Esophagus muscularis mucosa (tissue), 4 donors: ENCODE measurements around the gene XRN2. TPM values are rescaled to one million over a fixed set of nuclear protein-coding genes. Genes with fewer than 3 reads are reported as not detected.

Source experiments
- DNase-seq: peaks from one replicate; pipeline ENCODE4 v3.0.0-alpha.2; 2017; ENCODE audit errors: extremely low spot score
- H3K27ac ChIP-seq, 4 donors: fragments of 200-600 bp; sonication (generic); replicated peaks in 1 of 4; 1 replicate in 3 of 4; 2 replicates in 1 of 4; pipeline ENCODE4 v1.5.1; 2016 to 2019; ENCODE audit warnings: mild to moderate bottlenecking in 1 of 4
- H3K27me3 ChIP-seq, 4 donors: fragments of 200-600 bp; sonication (generic); one replicate each; pipeline versions ENCODE4 v1.5.1 to v1.6.0; 2016 to 2019
- H3K36me3 ChIP-seq, 4 donors: fragments of 200-600 bp; sonication (generic); one replicate each; pipeline ENCODE4 v1.5.1; 2016 to 2019
- H3K4me1 ChIP-seq, 4 donors: fragments of 200-600 bp; sonication (generic); one replicate each; pipeline ENCODE4 v1.5.1; 2016 to 2019
- H3K4me3 ChIP-seq, 4 donors: fragments of 200-600 bp; sonication (generic); 1 replicate in 2 of 4; 2 replicates in 2 of 4; pipeline ENCODE4 v1.5.1; 2016 to 2019; ENCODE audit warnings: mild to moderate bottlenecking in 4 of 4, moderate library complexity in 1 of 4
- H3K9me3 ChIP-seq, 4 donors: fragments of 200-600 bp; sonication (generic); 1 replicate in 3 of 4; 2 replicates in 1 of 4; pipeline ENCODE4 v1.5.1; 2016 to 2019
- EP300 ChIP-seq: sonication (generic); formaldehyde crosslinking; IDR thresholded peaks from one replicate; pipeline ENCODE4 v1.6.1; 2017; ENCODE audit warnings: antibody characterized with exemption
- POLR2A ChIP-seq: fragments of 450-650 bp; IDR thresholded peaks from one replicate; pipeline ENCODE4 v1.6.1; 2017; ENCODE audit warnings: antibody characterized with exemption, moderate library complexity, mild to moderate bottlenecking, low read depth
- POLR2AphosphoS5 ChIP-seq, 2 donors: sonication (generic); formaldehyde crosslinking; IDR thresholded peaks; one replicate each; pipeline ENCODE4 v1.6.1; 2017; ENCODE audit warnings: antibody characterized with exemption in 2 of 2
- WGBS: methylation state at CpG from one replicate; pipeline ENCODE4 v1.1.5; 2018; 5-methylcytosine and 5-hydroxymethylcytosine counted together
- intact Hi-C: fragments of 100-400 bp; cut with DNase I; formaldehyde crosslinking; loops from one replicate; pipeline ENCODE4 v1.15.1; 2023
- total RNA-seq, 4 donors: library from RNA; depleted of rRNA; stranded (reverse); fragments of >200 nt; gene quantifications; one replicate each; pipeline versions ENCODE4 v1.1.0 to v1.2.1, GENCODE V29; 2016
- TF ChIP-seq, protein P1 (sequence below), 3 experiments: fragments of 200-600 bp in 2 of 3; fragments of 450-650 bp in 1 of 3; sonication (generic) in 2 of 3; IDR thresholded peaks; one replicate each; pipeline ENCODE4 v1.5.1; 2017 to 2019; ENCODE audit warnings: antibody characterized with exemption in 3 of 3, mild to moderate bottlenecking in 2 of 3, moderate library complexity in 1 of 3

Gene XRN2
- total RNA-seq, 4 donors from 2014 or later = 49.0 to 76.9 (median 56.7) TPM

- intact Hi-C loops = no loop called here
- H3K4me1 ChIP-seq = no peaks in the 10 kb centered on the region
- 50% methylated on average over 7 of the region's 7 CpGs for WGBS
- H3K9me3 ChIP-seq = no peaks in the 10 kb centered on the region
- no peak for DNase-seq
- no peak overlapping the region for H3K4me3 ChIP-seq
- peaks cover 0 to 8% (median 0%) of the 10 kb centered on the region in 4 donors for H3K27me3 ChIP-seq
- H3K27ac ChIP-seq = no peak overlapping the region
- H3K36me3 ChIP-seq = no peaks in the 10 kb centered on the region
- TF ChIP-seq POLR2AphosphoS5 (IDR thresholded peaks at IDR 0.05) (no peak), EP300 (no peak)
Measured at GRCh38 chr20:21279706-21280521, 23.2 kb upstream of the XRN2 start.

DNA sequence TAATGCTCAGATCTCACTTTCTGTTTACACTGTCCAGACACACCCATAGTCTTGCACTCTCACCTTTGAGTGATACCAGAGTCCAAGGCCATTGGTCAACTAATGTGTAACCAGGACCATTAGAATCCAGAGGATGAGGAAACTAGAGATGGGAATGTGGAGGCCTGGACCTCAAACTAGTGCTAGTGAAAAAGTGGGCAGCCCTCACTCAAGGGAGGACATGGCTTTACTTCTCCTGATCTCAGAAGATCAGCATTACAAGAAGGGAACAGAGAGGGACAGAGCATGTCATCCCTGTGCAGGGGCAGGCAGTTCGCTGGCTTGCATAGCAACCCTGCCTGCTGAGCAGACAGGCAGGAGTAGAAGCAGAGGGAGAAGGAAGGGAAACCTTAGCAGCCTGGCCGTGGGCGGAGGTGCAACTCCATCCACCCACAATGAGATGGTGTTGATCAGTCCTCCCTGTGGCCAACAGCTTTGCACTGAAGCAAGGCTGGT is 22.6 kb upstream of the XRN2 start:
- Histone ChIP-seq H3K27me3 (peaks cover 0 to 8% (median 0%) of the 10 kb centered on the region in 4 donors), H3K9me3 (peaks cover 0 to 4% (median 1%) of the 10 kb centered on the region in 4 donors), H3K36me3 (no peaks in the 10 kb centered on the region), H3K4me3 (no peak overlapping the region), H3K27ac (no peak overlapping the region), H3K4me1 (no peaks in the 10 kb centered on the region)
- DNase-seq = no peak
- TF ChIP-seq, protein P1, sequence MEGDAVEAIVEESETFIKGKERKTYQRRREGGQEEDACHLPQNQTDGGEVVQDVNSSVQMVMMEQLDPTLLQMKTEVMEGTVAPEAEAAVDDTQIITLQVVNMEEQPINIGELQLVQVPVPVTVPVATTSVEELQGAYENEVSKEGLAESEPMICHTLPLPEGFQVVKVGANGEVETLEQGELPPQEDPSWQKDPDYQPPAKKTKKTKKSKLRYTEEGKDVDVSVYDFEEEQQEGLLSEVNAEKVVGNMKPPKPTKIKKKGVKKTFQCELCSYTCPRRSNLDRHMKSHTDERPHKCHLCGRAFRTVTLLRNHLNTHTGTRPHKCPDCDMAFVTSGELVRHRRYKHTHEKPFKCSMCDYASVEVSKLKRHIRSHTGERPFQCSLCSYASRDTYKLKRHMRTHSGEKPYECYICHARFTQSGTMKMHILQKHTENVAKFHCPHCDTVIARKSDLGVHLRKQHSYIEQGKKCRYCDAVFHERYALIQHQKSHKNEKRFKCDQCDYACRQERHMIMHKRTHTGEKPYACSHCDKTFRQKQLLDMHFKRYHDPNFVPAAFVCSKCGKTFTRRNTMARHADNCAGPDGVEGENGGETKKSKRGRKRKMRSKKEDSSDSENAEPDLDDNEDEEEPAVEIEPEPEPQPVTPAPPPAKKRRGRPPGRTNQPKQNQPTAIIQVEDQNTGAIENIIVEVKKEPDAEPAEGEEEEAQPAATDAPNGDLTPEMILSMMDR (IDR thresholded peaks at IDR 0.05) = no peak
- TF ChIP-seq EP300 (no peak), POLR2A (no peak)
- 64% methylated on average over 3 of the region's 3 CpGs for WGBS
- intact Hi-C loops = no loop called here

DNA sequence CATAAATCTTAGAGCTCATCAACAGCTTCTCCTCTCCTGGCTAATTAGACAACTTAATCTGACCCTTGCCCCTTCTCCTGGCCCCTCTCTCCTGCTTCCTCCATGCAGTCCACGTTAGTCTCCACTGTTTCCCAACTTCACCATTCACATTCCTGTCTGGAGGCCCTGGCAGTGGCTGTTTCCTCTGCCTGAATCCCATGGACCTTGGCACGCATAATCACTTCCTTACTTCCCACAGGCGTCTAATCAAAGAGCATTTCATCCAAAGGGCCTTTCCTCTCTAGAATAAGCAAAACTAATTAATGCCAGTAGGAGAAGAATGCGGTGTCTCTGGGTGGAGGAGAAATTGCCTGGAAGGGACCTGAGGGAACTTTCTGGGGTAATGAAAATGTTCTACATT is 16.4 kb upstream of the XRN2 start:
- Histone ChIP-seq H3K4me1 (no peaks in the 10 kb centered on the region), H3K27ac (no peak overlapping the region), H3K36me3 (no peaks in the 10 kb centered on the region), H3K9me3 (peaks cover 0 to 11% (median 4%) of the 10 kb centered on the region in 4 donors), H3K4me3 (no peak overlapping the region), H3K27me3 (peaks cover 0 to 24% (median 0%) of the 10 kb centered on the region in 4 donors)
- DNase-seq = peak; percentile 70
- intact Hi-C loops = no loop called here
- 65% methylated on average over 4 of the region's 4 CpGs for WGBS
- no peak for TF ChIP-seq POLR2A
- TF ChIP-seq, protein P1 (IDR thresholded peaks at IDR 0.05) = no peak
- TF ChIP-seq POLR2AphosphoS5 (IDR thresholded peaks at IDR 0.05) = no peak
- no peak for TF ChIP-seq EP300

DNA sequence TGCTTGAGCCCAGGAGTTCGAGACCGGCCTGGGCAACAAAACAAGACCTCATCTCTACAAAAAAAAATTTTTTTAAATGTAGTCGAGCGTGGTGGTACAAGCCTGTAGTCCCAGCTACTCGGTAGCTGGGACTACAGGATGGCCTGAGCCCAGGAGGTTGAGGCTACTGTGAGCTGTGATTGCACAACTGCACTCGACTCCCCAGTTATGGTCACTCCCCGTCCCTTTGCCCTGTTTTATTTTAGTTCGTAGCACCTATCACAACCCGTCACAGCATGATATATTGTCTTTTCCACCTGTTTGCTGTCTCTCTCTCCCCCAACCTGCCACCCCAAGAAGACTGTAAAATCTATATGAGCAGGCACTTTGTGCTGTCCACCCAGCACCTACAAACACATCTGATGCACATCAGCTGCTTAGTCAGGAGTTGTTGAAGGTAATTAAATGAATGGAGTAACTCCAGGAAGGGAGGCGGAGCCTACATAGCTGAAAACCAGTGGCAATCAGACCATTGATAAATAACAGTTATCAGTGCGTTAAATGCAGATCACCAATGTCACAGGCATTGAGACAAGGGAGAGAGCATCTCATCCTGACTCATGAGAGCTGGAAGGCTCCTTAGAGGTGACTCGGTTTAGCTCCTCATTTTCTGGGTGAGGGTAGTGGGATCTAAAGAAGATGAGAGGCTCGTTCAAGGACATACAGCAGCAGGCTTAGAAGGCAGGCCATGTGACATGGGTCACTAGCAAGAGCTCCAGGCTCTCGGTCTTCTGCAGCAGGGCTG is 14.4 kb upstream of the XRN2 start:
- no peaks in the 10 kb centered on the region for H3K4me1 ChIP-seq
- H3K27me3 ChIP-seq = peaks cover 0 to 33% (median 0%) of the 10 kb centered on the region in 4 donors
- H3K9me3 ChIP-seq = peaks cover 0 to 11% (median 4%) of the 10 kb centered on the region in 4 donors
- intact Hi-C loops = no loop called here
- H3K4me3 ChIP-seq = no peak overlapping the region
- H3K36me3 ChIP-seq = no peaks in the 10 kb centered on the region
- no peak overlapping the region for H3K27ac ChIP-seq
- 77% methylated on average over 14 of the region's 14 CpGs for WGBS
- peak; percentile 70 for DNase-seq
- no peak for TF ChIP-seq POLR2A
- no peak for TF ChIP-seq EP300
- no peak for TF ChIP-seq POLR2AphosphoS5 (IDR thresholded peaks at IDR 0.05)
- TF ChIP-seq, protein P1 (IDR thresholded peaks at IDR 0.05) = no peak

GRCh38 chr20:21289651-21290050 is 13.5 kb upstream of the XRN2 start:
- Histone ChIP-seq H3K4me1 (no peaks in the 10 kb centered on the region), H3K27me3 (peaks cover 0 to 33% (median 0%) of the 10 kb centered on the region in 4 donors), H3K27ac (no peak overlapping the region), H3K36me3 (no peaks in the 10 kb centered on the region), H3K9me3 (peaks cover 0 to 11% (median 4%) of the 10 kb centered on the region in 4 donors), H3K4me3 (no peak overlapping the region)
- no peak for DNase-seq
- TF ChIP-seq, protein P1 (IDR thresholded peaks at IDR 0.05) = no peak
- TF ChIP-seq POLR2AphosphoS5 (IDR thresholded peaks at IDR 0.05) (no peak), EP300 (no peak), POLR2A (no peak)
- WGBS = 22% methylated on average over 2 of the region's 2 CpGs
- intact Hi-C loops = no loop called here
